Cerebellar nuclear complex (tissue), 1 donor: ENCODE measurements around the gene SMYD1.

Experiments used
- DNase-seq, 2 experiments: peaks; one replicate each; lab custom pipeline; 2025; lab: John Stamatoyannopoulos, UW

Gene SMYD1

DNA sequence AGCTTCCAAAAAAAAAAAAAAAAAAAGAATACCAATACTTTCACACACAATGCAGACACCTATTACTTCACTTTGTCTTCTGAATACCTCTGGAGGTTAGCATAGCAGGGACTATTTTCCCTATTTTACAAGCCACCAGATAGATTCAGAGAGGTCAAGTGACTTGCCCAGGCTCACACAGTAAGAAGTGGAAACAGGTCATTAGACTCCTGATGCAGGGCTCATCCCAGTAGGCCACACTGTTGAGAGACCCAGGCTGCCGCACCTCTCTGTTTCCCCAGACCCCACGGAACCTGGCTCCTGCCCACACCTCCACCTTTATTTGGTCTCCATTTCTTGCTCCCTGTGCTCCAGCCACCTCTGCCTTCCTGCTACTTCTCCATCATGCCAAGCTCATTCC is 19.4 kb downstream of the SMYD1 start:
- no peak for DNase-seq

DNA sequence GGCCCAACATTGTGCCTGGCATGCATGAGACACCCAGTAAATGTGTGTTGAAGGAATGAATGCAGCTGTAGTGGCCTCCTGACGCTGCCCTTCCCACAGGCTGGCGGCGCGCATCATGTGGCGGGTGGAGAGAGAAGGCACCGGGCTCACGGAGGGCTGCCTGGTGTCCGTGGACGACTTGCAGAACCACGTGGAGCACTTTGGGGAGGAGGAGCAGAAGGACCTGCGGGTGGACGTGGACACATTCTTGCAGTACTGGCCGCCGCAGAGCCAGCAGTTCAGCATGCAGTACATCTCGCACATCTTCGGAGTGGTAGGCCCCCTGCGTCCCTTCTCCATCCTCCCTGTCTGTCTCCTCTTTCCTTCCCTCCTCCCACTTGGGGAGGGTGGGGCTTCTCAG is 20.1 kb downstream of the SMYD1 start:
- DNase-seq, result no peak

DNA sequence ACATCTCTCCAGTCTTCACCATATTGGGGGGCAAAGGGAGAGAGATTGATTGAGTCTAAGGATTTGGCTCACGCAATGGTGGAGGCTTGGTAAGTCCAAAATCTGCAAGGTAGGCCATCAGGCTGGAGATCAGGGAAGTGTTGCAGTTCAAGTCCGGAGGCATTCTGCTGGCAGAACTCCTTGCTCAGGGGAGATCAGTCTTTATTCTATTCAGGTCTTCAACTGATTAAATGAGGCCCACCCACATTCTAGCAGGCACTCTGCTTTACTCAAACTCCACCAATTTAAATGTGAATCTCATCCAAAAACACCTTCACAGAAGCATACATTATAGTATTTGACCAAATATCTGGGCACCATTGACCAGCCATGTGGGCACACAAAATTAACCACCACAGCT is 21.4 kb downstream of the SMYD1 start:
- no peak for DNase-seq

DNA sequence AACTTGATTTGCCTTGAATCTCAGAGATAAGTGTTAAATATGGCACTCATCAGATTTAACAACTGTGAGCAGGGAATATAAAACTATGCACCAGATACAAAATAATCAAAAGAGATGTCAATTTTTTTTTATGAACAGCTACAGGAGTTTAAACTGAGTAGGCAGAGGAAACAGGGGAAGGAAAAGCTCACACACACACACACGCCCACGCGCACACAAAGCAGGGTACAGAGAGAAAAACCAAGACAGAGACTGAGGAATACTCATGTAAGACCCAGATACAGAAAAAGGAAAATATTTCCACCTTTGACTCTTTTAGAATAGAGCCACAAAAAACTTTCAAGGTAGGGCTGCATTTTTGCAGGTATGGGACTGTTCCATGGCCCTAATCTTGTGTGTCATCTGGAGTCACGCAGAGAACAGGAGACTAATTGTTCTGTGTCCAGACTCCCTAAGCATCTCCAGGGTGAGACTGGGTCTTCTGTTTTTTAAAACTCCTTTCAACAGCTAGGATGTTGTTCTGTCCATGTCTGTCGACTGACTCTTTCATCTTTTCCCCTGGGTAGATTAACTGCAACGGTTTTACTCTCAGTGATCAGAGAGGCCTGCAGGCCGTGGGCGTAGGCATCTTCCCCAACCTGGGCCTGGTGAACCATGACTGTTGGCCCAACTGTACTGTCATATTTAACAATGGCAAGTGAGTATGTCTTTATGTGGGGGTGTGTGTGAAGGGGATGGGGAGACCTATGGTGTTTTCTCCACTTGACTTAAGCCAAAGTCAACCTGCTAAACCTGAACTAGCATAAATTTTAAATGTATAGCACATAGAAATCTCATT is 23.0 kb downstream of the SMYD1 start:
- no peak for DNase-seq

DNA sequence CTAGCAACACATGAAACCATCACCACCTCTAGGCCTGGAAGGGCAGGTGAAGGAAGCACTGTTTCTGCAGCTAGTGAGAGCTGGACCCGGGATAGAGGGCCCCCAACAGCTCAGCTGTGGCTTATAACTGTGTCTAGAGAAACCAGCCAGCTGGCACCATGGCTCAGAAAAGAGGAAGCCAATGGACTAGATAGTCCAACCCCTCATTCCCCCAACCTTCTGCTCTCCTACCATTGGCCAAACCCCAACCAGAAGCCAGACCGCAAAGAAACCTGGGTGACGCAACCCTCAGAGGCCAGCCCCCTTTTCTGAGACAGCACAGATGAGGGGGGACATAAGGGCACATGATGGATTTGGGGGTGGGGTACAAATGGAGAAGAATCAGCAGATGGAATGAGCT is 24.3 kb downstream of the SMYD1 start:
- DNase-seq, result no peak

DNA sequence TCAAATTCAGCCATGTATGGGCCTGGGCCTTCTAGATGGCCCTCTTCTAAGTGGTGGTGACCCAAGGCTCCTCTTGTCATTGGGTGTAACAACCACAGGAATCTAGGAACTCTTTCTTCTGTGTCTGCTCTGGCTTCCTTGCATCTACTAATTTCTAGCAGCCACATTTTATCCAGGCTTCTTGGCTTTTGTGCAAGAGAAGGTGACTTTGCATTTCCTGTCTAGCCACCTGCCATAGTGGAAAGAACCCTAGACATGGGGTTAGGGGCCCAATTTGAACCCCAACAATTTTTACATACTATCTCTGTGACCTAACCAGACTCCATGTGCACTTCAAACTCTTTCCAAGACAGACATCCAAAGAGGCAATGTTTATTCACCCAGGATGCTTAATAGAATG is 25.1 kb downstream of the SMYD1 start:
- no peak for DNase-seq

DNA sequence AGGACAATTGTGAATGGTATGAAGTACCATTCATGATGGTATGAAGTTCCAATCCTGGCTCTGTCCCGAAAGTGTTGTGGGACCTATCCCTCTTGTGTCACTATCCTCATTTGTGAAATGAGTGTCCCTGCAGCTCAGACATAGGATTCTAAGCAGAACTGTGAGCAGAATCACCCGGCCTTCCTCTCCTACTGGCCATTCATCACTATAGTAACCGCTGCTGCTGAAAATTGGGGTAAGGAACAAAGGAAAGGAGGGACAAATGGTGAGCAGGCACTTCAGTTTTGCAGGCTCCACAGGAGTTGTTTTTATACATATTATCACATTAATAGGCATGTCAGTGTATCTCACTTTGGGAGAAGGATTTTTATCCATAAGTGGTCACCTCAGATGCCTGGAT is 27.4 kb downstream of the SMYD1 start:
- no peak for DNase-seq

DNA sequence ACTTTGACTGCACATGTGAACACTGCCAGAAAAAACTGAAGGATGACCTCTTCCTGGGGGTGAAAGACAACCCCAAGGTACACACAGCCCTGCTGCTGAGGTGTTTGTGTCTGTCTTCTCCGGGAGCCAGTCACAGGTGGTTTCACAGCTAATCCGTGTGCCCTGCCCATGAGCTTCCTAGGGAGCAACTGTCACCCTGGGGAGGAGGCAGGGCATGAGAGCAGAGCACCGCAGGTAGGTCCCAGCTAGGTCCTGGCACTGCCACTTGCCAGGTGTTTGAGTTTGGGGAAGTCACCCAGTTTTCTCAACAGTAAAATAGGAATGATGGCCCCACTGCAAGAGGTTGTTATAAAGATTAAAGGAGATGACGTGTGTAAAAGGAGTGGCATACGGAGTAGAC is 29.1 kb downstream of the SMYD1 start:
- no peak for DNase-seq

DNA sequence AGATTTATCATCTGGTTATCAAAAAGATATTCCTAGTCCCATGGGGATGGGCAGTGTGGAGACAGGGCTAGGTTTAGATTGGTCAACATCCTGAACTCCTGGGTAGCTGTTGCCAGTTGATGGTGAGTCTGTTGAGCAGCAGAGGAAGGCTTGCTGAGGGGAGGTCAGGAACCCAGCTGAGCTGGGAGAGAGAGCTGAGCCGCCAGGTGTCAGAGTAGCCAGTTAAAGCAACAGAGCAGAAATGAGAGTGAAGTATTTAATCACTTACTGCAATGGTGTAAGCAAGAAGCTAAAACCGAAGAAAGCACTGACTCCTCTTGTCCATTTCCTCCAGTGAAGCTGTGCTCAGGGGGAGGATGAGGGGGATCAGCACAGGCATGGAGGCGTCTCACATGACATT is 29.6 kb downstream of the SMYD1 start:
- no peak for DNase-seq

DNA sequence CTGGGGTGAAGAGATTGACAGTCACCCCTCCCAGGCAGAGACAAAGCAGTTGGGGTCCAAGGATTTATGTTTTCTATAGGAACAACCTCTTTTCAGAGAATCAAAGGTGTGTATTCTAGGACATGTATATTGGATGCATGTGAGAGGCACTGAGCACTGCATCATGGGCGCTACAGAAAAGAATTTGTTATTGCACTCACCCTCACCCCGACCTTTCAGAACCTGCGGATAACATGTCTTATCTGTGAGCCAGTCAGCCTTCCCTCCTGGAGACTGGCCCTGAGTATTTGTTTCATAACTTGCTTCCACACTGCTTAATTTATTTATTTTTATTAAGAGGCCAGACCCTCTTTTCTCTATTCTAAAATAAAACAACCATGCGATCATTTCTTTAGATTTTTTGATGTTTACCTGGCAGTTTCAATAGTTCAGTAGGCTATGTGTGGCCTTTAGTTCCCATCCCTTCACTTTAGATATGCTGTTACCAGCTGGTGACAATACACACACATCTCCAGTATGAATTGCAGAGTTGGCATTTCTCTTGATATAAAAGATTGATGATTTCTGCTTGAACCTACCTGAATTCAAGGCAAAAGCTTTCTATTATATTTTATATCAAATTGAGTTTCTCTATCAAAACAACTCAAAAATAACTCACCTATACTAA is 30.4 kb downstream of the SMYD1 start:
- no peak for DNase-seq

DNA sequence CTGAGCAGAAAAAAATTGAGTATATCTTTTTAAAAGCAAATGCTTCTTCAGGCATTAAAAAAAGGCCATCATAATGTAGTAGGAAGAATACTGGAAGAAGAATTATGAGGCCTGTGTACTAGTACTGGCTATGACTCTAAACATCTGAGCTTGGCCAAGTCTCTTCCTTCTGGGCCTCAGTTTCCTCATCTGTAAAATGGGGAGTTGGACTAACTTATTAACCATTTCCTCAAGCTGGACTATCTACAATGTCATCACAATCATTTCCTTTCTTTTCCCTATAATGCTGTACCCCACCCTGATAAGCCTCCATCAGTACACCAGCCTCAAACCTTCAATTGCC is 30.9 kb downstream of the SMYD1 start:
- DNase-seq, result no peak

DNA sequence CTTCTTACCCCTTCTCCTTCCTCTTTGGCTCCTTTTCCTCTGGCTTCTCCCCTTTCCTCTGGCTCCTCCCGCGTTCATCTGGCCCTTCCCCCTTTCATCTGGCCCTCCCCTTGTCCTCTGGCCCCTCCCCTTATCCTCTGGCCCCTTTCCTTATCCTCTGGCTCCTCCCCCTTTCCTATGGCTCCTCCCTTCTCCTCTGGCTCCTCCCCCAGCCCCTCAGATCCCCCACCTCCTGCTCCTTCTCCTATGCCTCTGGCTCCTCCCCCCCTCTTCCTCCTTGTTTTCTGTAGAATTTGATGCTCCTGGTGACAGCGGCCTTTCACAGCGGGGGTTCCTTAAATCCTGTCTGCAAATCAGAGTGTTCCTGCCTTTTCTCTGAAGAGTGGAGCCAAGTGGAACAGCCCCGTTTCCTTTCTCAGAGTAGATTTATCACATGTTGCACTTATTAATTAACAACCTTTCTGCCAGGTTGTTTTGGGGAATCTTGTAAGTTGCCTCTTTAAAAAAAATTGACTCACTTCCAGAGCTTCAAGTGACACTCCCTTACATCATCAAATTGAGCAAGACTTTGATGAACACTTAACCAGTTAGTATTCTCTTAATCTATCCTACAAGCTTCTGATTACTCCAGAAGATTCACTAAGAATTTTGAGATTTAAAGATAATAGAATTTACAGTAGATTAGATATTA is 32.3 kb downstream of the SMYD1 start:
- no peak for DNase-seq

DNA sequence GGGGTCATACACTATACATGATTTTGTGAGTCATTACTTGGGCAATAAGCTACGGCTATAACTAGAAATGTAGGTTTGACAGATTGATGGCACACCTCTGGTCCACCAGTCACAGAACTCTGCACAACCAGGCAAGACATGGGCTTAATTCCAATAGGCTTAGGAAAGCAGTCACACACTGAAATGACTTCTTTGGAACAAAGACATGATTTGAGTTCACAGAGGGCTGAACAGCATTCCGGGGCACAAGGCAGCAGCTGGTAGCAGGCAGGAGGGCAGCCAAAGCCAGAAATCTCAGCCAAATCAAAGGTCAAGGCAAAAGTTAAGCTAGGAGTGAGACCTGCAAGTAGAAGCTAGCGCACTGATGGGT is 32.8 kb downstream of the SMYD1 start:
- no peak for DNase-seq

DNA sequence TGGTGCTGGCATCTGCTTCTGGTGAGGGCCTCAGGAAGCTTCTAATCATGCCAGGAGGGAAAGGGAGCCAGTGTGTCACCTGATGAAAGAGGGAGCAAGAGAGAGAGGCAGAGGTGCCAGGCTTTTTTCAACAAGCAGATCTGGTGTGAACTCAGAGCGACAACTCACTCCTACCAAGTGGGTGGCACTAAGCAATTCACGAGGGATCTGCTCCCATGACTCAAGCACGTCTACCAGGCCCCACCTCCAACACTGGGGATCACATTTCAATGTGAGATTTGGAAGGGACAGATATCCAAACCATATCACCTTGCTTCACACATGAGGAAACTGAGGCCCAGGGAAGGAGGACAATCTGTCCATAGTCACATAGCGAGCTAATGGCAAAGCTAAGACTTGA is 41.2 kb downstream of the SMYD1 start:
- no peak for DNase-seq

DNA sequence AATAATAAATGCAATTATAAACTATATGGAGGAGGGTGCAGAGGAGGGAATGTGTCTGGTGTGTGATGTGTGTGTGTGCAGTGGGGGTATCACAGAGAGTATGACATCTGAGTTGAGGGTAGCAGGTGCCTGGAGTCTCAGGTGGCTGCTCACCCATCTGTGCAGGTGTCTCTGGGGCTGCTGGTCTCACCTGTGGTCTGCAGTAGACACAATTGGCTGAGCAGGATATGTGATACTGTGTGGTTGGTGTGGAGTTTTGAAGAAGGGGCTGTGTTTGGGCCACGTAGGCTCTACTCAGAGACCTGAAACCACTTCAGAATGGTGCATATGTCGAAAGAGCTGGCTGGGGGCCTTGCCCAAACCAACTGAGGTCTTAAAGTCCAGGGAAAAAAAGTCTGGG is 43.2 kb downstream of the SMYD1 start:
- no peak for DNase-seq

DNA sequence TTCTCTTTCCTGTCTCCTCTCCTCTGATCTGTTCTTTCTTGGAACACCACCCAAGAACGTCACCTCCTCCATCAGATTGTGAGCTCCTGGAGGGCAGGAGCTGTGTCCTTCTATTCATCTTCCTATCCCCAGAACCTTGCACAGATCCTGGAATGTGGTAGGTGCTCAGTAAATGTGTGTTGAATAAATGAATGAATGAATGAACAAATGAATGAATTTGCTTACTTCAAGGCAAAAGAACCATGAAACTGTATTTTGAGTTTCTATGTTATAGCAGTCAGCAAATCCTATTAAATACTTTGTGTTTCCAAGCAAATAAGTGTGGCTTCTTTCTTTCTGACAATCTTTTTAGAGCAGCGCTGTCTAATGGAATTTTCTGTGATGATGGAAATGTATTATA is 45.4 kb downstream of the SMYD1 start:
- DNase-seq, result no peak

DNA sequence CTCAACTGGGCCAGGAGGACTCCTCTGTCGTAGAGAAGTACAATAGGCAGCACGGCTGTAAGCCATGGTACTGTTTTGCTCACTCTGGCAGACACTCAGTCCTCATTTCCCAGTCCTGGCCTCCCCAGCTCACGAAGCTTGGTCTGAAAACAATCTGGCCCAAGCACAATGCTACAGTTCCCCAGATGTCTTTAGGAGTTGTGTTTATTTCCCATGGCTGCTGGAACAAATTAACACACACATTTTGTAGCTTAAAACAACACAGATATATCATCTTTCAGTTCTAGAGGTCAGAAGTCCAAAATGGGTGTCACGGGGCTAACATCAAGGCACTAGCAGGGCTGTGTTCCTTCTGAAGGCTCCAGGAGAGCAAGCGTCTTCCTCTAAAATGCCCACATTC is 47.3 kb downstream of the SMYD1 start:
- no peak for DNase-seq

DNA sequence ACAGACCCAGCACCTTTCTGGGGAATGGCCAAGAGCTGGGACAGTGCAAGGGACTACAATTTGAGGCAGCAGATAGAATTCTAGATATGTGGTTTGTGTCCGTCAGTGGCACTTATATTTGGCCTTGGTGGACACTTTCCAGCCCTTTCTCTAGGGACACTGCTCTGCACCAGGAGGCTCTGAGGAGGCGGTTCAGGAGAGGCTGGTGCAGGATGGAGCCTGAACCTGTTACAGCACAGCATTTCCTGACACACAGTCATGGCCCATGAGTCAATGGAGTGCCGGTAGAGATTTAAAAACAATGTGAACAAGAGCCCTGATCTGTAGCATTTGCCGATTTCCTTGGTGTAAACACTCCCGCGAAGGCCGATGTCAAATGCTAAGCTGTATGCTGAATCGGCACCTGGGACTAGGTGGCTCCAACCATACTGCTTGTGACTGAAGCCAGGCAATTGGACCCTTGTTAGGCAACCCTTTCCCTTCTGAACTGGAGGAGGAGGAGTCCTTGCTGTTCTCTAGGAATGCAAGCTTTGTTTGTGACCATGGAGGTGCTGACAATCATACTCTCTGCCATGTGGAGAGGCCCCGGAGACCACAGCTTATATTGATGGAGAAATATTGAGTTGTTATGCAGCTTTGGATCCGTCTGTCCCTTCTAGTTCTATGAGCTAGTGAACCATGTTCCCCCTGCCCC is 48.3 kb downstream of the SMYD1 start:
- no peak for DNase-seq

DNA sequence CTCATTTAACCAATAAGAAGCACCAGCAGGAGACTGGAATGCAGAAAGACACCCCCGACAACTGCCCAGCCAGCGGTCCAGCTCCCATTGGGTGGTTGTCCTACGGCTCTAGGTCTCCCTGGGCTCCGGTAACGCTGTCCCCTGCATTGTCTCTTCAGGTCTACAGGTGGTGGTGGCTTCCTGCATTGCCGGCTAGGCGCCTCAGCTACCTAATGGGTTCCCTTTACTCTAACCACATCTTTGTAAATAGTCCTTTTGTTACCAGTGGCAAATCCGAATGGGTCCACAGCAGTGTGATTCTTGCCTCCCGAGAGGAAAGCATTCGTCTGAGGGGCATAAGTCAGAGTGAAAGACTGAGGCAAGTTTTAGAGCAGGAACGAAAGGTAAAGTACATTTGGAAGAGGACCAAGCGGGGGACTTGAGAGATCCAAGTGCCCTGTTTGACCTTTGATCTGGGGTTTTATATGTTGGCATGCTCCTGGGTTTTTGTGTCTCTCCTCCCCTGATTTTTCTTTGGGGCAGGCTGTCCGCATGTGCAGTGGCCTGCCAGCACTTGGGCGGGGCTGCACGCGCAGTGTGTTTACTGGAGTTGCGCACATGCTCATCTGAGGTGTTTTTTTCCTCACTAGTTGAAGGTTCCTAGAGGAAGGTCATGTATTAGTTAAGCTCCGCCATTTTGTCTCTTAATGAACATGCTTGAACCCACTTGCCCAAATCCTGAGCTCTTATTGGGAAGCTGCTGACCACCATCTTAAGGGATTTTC is 49.2 kb downstream of the SMYD1 start:
- no peak for DNase-seq

DNA sequence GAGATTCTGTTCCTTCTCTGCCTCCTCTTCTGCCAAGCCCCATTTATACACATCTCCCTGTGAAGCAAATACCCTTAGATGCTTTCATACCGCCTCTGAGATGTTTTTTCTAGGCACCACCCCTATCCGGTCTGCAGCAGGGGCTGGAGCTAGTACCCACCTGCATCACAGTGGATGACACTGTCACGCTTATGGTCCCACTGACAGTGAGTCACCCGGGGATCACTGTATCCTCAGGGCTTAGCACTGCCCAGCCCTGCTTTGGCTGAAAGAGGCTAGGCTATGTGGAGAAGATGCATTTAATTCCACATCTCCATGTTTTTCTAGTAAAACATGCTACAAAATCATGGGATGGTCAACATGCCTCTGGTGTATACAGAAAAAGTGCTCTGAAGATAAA is 50.3 kb downstream of the SMYD1 start:
- no peak for DNase-seq

DNA sequence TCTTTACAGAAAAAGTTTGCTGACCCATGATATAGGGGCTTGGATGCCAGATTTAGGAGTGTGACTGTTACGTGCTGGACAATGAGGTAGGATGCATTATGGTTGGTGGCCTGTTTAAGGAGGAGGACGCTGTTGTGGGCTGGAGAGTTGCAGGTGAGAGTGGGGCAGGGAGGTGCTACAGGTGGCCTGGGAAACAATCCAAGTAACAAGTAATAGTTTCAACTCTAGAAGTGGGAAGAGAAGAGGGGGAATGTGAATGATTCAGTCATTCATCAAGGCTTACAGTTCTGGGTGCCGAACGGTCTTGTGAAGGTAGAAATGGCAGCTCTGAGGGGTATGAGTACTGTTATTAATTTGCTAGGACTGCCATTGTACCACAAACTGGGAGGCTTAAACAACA is 54.1 kb downstream of the SMYD1 start:
- DNase-seq, result no peak
